ENCODE results near the gene PALMD. TPM values are rescaled to one million over a fixed set of nuclear protein-coding genes. Genes with fewer than 3 reads are reported as not detected.

PALMD gene
- total RNA-seq, 2 experiments from 2014 or later = not detected

DNA sequence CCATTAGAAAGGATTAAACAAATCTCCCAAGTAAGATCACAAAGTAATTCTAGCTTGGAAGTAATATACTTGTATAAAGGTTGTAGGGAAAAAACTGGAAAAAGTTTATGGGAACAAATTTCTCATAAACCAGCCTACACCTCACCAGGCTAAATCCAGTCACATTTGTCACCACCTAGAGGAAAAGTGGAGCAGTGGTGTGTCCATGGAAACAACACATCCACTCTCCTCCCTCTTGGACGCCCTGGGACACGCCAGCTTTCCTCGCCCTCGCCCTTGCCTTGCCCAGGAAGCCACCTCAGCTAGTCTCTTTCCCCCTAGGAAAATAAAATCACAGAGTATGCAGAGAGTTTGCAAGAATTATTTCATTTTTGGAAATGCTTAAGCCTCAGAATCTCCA, 2.2 kb downstream of the PALMD start:
- Mint-ChIP-seq H3K27ac (no peak overlapping the region), H3K4me1 (no peaks in the 10 kb centered on the region), H3K4me3 (no peak overlapping the region), H3K9me3 (ENCODE audit: low read depth) (no peaks in the 10 kb centered on the region), H3K36me3 (ENCODE audit: low read depth) (no peaks in the 10 kb centered on the region), H3K27me3 (peaks cover 17% of the 10 kb centered on the region)
- ATAC-seq (no peak), DNase-seq (no peak)
- POLR2A ChIA-PET = no interaction called here
- CTCF ChIA-PET = no interaction called here
- intact Hi-C loops (cut with DNase I, micrococcal nuclease) = no loop called here

DNA sequence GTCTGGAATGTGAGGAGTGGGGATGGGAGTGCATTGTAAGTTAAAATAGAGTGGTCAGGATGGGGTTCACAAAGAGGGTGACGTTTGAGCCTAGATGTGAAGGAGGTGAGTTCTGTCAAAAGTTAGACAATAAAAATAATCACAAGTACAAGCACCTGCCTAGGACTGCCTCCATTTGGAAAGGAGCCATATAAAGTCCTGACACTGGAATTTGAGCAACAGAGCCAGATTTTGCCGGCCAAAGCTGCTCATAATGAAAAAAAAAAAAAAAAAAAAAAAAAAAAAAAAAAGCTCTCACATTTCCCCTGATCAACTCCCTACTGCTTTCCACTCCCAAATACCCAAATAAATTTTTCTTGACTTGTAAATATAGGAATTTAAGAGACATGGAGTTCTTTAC, 4.1 kb downstream of the PALMD start:
- no peak for ATAC-seq
- POLR2A ChIA-PET = no interaction called here
- H3K4me3 Mint-ChIP-seq = no peak overlapping the region
- H3K9me3 Mint-ChIP-seq (ENCODE audit: low read depth) = no peaks in the 10 kb centered on the region
- no peak for DNase-seq
- CTCF ChIA-PET = interaction anchor here (0.6 kb wide), 1 partner anchor 749 kb away, joined by 3 read pairs; no protein-coding TSS in a partner anchor
- intact Hi-C loops (cut with DNase I, micrococcal nuclease) = no loop called here
- no peak overlapping the region for H3K27ac Mint-ChIP-seq
- H3K27me3 Mint-ChIP-seq = peaks cover 19% of the 10 kb centered on the region
- H3K4me1 Mint-ChIP-seq = no peaks in the 10 kb centered on the region
- H3K36me3 Mint-ChIP-seq (ENCODE audit: low read depth) = no peaks in the 10 kb centered on the region

DNA sequence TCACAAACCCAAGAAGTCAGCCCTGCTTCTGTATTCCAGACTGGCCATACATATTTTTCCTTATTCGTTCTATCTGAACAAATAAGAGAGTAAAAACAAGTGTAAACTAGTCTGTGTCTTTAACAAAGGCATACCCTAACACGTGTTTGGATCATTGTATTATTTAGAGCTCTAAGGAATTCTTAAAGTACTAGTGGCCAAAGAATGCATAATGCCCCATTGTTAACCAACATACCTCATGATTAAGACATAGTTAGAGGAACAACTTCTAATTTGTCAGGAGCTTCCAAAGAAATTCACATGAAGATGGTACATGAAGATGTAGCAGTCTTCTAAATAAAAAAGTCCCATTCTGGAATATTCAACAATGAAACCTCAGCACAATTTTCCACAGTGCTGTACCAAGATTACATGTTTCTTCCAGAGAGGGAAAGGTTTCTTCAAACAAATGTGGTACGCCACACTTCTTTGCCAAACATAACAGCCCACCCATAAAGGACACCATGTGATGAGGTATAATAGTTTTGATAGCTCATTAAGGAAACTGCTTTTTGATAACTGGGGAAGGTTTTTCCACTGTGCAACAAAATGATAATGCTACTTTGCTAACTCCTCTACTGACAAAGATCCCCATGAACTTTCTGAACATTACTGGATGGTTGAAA, 5.0 kb downstream of the PALMD start:
- H3K27me3 Mint-ChIP-seq = peaks cover 16% of the 10 kb centered on the region
- H3K9me3 Mint-ChIP-seq (ENCODE audit: low read depth) = no peaks in the 10 kb centered on the region
- ChIA-PET CTCF (interaction anchor here (0.7 kb wide), 1 partner anchor 13 kb away, joined by 3 read pairs; no protein-coding TSS in a partner anchor), POLR2A (no interaction called here)
- no peak overlapping the region for H3K4me3 Mint-ChIP-seq
- no peak overlapping the region for H3K27ac Mint-ChIP-seq
- H3K36me3 Mint-ChIP-seq (ENCODE audit: low read depth) = no peaks in the 10 kb centered on the region
- DNase-seq (no peak), ATAC-seq (no peak)
- intact Hi-C loops (cut with DNase I, micrococcal nuclease) = no loop called here
- no peaks in the 10 kb centered on the region for H3K4me1 Mint-ChIP-seq

DNA sequence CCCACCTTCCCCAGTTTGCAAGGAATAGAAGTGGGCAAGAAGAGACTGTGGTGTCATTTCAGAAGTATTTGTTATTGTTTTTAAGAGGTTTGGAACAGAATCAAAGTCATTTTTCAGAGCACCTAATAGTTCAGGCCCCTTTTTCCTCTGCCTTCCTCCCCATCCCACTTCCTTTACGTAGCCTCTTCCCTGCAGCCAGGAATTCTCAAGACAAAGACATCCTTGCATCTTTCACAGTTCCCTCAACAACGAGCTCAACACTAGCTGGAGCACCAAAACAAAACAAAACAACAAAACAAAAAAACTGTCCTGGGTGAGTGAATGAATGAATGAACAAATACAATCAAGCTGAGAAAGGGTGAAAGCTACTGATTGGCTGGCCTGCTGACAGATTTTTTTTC, 7.0 kb downstream of the PALMD start:
- ChIA-PET CTCF (no interaction called here), POLR2A (no interaction called here)
- intact Hi-C loops (cut with DNase I, micrococcal nuclease) = no loop called here
- DNase-seq = no peak
- Mint-ChIP-seq H3K4me3 (no peak overlapping the region), H3K27me3 (peaks cover 11% of the 10 kb centered on the region), H3K4me1 (no peaks in the 10 kb centered on the region), H3K27ac (no peak overlapping the region), H3K9me3 (ENCODE audit: low read depth) (no peaks in the 10 kb centered on the region), H3K36me3 (ENCODE audit: low read depth) (no peaks in the 10 kb centered on the region)
- no peak for ATAC-seq

DNA sequence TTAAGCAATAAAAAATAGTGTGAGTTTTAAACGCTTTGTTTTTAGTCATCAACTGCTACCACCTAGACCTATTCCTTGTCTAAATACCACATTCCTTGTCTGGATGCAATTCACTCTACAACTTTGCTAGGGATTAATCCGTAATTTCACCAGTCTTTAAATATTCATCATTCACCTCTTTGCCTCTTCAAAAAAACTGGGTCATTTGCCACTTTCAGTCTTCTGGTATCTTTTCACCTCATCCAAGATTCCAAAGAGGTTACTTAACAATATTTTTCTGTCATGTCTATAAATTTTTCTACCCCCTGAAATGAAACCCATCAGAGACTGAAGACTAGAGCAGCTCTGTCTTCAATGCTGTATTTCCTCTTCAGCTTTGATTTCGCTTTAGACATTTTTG, 9.5 kb downstream of the PALMD start:
- Mint-ChIP-seq H3K4me3 (no peak overlapping the region), H3K36me3 (ENCODE audit: low read depth) (no peaks in the 10 kb centered on the region), H3K4me1 (no peaks in the 10 kb centered on the region), H3K27me3 (peaks cover 10% of the 10 kb centered on the region), H3K9me3 (ENCODE audit: low read depth) (no peaks in the 10 kb centered on the region), H3K27ac (no peak overlapping the region)
- no peak for DNase-seq
- POLR2A ChIA-PET = no interaction called here
- no peak for ATAC-seq
- intact Hi-C loops (cut with DNase I, micrococcal nuclease) = no loop called here
- CTCF ChIA-PET = no interaction called here

DNA sequence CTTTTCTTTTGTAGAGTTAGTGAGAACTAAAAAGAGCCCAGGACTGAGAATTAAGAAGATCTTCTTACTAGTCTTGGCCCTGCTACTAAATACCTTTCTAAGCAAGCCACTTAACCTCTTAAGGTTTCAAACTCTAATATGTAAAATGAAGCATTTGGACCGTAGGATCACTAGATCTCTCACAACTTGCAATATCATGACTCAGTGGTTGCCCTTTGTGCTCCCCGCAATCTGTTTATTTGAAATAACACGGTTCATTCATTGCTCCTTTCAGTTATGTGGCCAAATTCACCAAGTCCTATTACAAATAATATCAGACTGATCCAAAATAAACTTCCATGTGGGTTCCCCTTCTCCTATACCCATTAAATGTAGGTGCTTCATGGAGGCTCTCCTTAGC, 10.8 kb downstream of the PALMD start:
- H3K9me3 Mint-ChIP-seq (ENCODE audit: low read depth) = no peaks in the 10 kb centered on the region
- H3K4me3 Mint-ChIP-seq = no peak overlapping the region
- CTCF ChIA-PET = interaction anchor here (0.9 kb wide), 1 partner anchor 21 kb away, joined by 3 read pairs; no protein-coding TSS in a partner anchor
- intact Hi-C loops (cut with DNase I, micrococcal nuclease) = no loop called here
- DNase-seq (no peak), ATAC-seq (no peak)
- no peak overlapping the region for H3K27ac Mint-ChIP-seq
- H3K27me3 Mint-ChIP-seq = peaks cover 8% of the 10 kb centered on the region
- POLR2A ChIA-PET = no interaction called here
- no peaks in the 10 kb centered on the region for H3K36me3 Mint-ChIP-seq (ENCODE audit: low read depth)
- H3K4me1 Mint-ChIP-seq = no peaks in the 10 kb centered on the region

DNA sequence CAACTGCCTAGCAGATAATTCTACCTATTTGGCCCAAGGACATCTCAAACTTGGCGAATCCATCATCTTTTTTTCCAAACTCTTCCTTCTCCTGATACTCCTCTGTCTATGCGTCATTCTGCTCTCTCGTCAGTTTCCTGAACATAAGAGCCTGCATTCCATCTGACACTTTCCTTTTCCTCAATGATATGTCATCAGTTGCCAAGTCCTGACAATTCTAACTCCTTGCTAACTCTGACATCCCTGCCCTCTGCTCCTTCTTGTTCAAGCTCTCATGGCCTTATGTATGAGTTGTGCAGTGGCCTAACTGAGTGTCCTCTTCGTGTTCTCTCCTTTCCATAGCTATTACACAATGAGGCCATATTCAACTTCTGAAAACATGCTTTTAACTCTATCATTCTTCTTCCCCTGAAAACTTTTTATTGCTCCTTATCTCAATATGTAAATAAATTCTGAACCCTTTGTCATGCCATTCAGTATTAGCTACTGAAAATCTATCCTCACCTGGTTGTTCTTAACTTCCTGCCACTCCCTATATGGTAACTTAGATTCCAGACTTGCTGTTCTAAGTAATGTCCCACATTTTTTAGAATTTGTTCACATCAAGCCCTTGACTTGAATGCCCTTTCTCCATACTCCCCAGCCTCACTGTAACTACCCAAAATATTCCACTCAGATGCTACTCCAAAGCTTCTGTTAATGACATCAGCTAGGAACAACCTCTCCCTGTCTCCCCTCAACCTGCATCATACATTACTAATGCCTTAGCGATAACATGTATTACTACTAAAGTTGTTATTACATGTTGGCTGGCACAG, 11.5 kb downstream of the PALMD start:
- Mint-ChIP-seq H3K27ac (no peak overlapping the region), H3K36me3 (ENCODE audit: low read depth) (no peaks in the 10 kb centered on the region), H3K27me3 (peaks cover 8% of the 10 kb centered on the region), H3K9me3 (ENCODE audit: low read depth) (no peaks in the 10 kb centered on the region), H3K4me3 (no peak overlapping the region), H3K4me1 (no peaks in the 10 kb centered on the region)
- CTCF ChIA-PET = interaction anchor here (0.9 kb wide), 1 partner anchor 22 kb away, joined by 3 read pairs; no protein-coding TSS in a partner anchor
- intact Hi-C loops (cut with DNase I, micrococcal nuclease) = no loop called here
- POLR2A ChIA-PET = no interaction called here
- DNase-seq (no peak), ATAC-seq (no peak)

DNA sequence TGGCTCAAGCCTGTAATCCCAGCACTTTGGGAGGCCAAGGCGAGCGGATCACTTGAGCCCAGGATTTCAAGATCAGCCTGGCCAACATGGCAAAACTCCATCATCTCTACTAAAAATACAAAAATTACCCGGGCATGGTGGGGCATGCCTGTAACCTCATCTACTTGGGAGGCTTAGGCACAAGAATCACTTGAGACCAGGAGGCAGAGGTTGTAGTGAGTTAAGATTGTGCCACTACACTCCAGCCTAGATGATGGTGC, 12.0 kb downstream of the PALMD start:
- DNase-seq (no peak), ATAC-seq (no peak)
- no peak overlapping the region for H3K4me3 Mint-ChIP-seq
- peaks cover 6% of the 10 kb centered on the region for H3K27me3 Mint-ChIP-seq
- H3K9me3 Mint-ChIP-seq (ENCODE audit: low read depth) = no peaks in the 10 kb centered on the region
- intact Hi-C loops (cut with DNase I, micrococcal nuclease) = no loop called here
- ChIA-PET POLR2A (no interaction called here), CTCF (no interaction called here)
- H3K27ac Mint-ChIP-seq = no peak overlapping the region
- H3K36me3 Mint-ChIP-seq (ENCODE audit: low read depth) = no peaks in the 10 kb centered on the region
- H3K4me1 Mint-ChIP-seq = no peaks in the 10 kb centered on the region

DNA sequence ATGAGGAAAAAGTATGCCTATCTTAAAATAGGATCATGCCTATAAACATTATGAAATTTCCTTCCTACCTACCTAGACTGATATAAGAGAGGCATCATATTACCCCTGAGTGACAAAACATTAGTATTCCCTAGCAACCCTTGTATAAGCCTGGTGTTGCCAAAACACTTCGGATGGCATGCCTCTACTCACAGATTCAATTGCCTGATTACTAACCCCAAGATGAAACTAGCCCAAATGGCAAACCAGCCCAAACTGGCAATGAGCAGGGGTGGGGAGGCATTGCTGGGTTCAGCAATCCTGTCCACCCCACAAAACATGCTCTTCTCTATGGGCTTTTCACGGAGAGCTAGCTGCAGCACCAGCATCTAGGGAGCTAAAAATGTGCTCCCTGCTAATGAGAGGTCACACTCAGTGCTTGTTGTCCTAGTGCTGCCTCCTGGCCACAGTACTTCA, 13.9 kb downstream of the PALMD start:
- Mint-ChIP-seq H3K27me3 (peaks cover 6% of the 10 kb centered on the region), H3K4me3 (no peak overlapping the region), H3K27ac (no peak overlapping the region), H3K9me3 (ENCODE audit: low read depth) (no peaks in the 10 kb centered on the region), H3K36me3 (ENCODE audit: low read depth) (no peaks in the 10 kb centered on the region), H3K4me1 (no peaks in the 10 kb centered on the region)
- POLR2A ChIA-PET = no interaction called here
- intact Hi-C loops (cut with DNase I, micrococcal nuclease) = no loop called here
- CTCF ChIA-PET = no interaction called here
- DNase-seq = no peak
- no peak for ATAC-seq

DNA sequence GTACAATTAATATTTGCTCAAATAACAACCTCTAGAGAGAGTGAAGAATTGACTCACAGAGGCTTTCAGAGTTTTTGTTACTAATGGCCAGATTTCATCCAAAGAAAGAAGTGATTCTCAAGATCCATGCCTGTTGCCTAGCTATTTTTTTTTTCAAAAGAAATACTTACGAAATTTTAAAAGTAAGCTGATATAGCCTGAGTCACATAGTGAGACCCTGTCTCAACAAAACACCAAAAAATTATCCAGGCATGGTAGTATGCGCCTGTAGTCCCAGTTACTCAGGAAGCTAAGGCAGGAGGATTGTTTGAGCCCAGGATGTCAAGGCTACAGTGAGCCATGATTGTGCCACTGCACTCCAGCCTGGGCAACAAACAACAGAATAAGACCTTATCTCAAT, 14.6 kb downstream of the PALMD start:
- POLR2A ChIA-PET = no interaction called here

DNA sequence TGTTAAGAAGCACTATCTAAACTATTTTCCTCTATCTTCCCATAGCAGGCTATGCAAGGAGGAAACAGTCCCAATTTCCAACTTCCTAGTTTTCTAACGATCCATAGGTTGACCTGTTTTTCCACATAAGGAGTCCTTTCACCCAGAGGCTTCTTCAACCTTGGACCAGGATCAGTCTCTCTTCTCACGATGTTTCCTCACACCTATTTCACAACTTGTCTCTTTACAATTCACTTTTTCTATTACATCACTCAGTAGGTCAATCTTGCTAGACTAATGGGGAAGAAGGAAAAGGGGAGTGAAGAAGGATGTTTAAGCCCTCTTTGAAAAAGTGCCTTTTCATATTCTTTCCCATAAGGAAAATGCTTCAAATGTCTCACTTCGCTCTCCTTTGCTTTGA, 15.9 kb downstream of the PALMD start:
- ChIA-PET CTCF (interaction anchor here (1.0 to 1.8 kb wide), 3 partner anchors 12 to 25 kb away, joined by 3 to 7 read pairs (median 4); no protein-coding TSS in a partner anchor), POLR2A (no interaction called here)
- ATAC-seq (no peak), DNase-seq (no peak)
- no peaks in the 10 kb centered on the region for H3K36me3 Mint-ChIP-seq (ENCODE audit: low read depth)
- no peaks in the 10 kb centered on the region for H3K4me1 Mint-ChIP-seq
- intact Hi-C loops (cut with DNase I, micrococcal nuclease) = no loop called here
- peaks cover 6% of the 10 kb centered on the region for H3K27me3 Mint-ChIP-seq
- no peak overlapping the region for H3K4me3 Mint-ChIP-seq
- no peak overlapping the region for H3K27ac Mint-ChIP-seq
- H3K9me3 Mint-ChIP-seq (ENCODE audit: low read depth) = no peaks in the 10 kb centered on the region

More for the DNA sequence above, 14.6 kb downstream of the PALMD start:
- intact Hi-C loops (cut with DNase I, micrococcal nuclease) = no loop called here
- DNase-seq (no peak), ATAC-seq (no peak)
- H3K4me3 Mint-ChIP-seq = no peak overlapping the region
- no peak overlapping the region for H3K27ac Mint-ChIP-seq
- no peaks in the 10 kb centered on the region for H3K36me3 Mint-ChIP-seq (ENCODE audit: low read depth)
- CTCF ChIA-PET = no interaction called here
- H3K27me3 Mint-ChIP-seq = peaks cover 6% of the 10 kb centered on the region
- H3K4me1 Mint-ChIP-seq = no peaks in the 10 kb centered on the region
- H3K9me3 Mint-ChIP-seq (ENCODE audit: low read depth) = no peaks in the 10 kb centered on the region

DNA sequence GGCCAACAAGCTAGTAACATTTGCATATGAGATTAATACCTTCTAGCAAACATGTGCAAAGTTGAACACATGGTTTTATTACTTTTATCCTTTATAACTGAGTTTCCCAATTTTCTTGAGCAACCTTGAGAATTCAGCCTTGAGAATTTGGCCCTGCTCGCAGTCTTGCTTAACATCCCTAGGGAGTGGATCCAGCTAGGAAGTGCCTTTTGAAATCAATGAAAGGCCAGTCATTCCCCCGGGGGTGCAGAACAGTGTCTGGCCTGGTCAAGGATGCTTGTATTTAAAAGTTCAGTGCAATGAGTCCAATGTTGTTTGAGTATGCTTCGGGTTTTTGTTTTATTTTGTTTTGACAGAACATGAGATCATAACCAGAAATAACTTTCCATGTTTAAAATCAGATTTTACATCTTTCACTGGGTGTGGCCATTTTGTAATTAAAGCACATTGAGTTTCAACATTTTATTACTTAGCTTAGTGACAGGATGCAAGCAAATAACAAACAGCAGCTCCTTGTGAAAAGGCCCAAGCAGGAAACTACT, 16.7 kb downstream of the PALMD start:
- Mint-ChIP-seq H3K27ac (no peak overlapping the region), H3K4me1 (no peaks in the 10 kb centered on the region), H3K4me3 (no peak overlapping the region), H3K9me3 (ENCODE audit: low read depth) (no peaks in the 10 kb centered on the region), H3K36me3 (ENCODE audit: low read depth) (no peaks in the 10 kb centered on the region), H3K27me3 (peaks cover 8% of the 10 kb centered on the region)
- intact Hi-C loops (cut with DNase I, micrococcal nuclease) = no loop called here
- DNase-seq (no peak), ATAC-seq (no peak)
- CTCF ChIA-PET = interaction anchor here (1.6 to 1.8 kb wide), 2 partner anchors 12 to 22 kb away, joined by 3 to 7 read pairs; no protein-coding TSS in a partner anchor
- POLR2A ChIA-PET = no interaction called here
